K562 (cell line): Measurements from ENCODE around the gene ALDH18A1. TPM values are rescaled to one million over a fixed set of nuclear protein-coding genes. Genes with fewer than 3 reads are reported as not detected.

Experiments used
- CSDE1 ChIP-seq, 2 experiments: fragments of 450-650 bp; IDR thresholded peaks; 2 replicates each; pipeline ENCODE4 v1.6.1; 2016; ENCODE audit warnings: mild to moderate bottlenecking in 1 of 2
- CTBP1 ChIP-seq: fragments of 450-650 bp; IDR thresholded peaks from 2 replicates; pipeline ENCODE4 v1.6.1; 2016; ENCODE audit warnings: borderline replicate concordance
- CXXC5 ChIP-seq: fragments of 250-450 bp; sonication (Bioruptor Pico); IDR thresholded peaks from 2 replicates; pipeline ENCODE4 v1.8.0; 2022; ENCODE audit warnings: inconsistent platforms, mild to moderate bottlenecking, moderate library complexity
- FOXO4 ChIP-seq: fragments of 450-650 bp; formaldehyde crosslinking; IDR thresholded peaks from 2 replicates; pipeline ENCODE4 v1.4.0; 2020; ENCODE audit warnings: mild to moderate bottlenecking, moderate library complexity
- HDAC1 ChIP-seq, 2 experiments: fragments of 450-650 bp; IDR thresholded peaks; 2 replicates each; pipeline ENCODE4 v1.6.1; 2016 to 2017; ENCODE audit warnings: inconsistent platforms in 1 of 2, mild to moderate bottlenecking in 1 of 2, moderate library complexity in 1 of 2
- KAT2B ChIP-seq: IDR thresholded peaks from one replicate; pipeline ENCODE4 v1.6.1; 2012; ENCODE audit warnings: low read depth, mild to moderate bottlenecking, control low read depth, inconsistent platforms, low read length, moderate library complexity
- KDM1A ChIP-seq, 2 experiments: fragments of 450-650 bp; IDR thresholded peaks; 2 replicates each; pipeline ENCODE4 v1.6.1; 2016; ENCODE audit warnings: mild to moderate bottlenecking in 2 of 2
- NBN ChIP-seq: fragments of 450-650 bp; IDR thresholded peaks from 2 replicates; pipeline ENCODE4 v1.6.1; 2016; ENCODE audit warnings: low read depth, mild to moderate bottlenecking
- NR2F6 ChIP-seq: fragments of 450-650 bp; formaldehyde crosslinking; IDR thresholded peaks from 2 replicates; pipeline ENCODE4 v1.4.0; 2020; ENCODE audit warnings: mild to moderate bottlenecking
- POU5F1 ChIP-seq: fragments of 150-350 bp; IDR thresholded peaks from 2 replicates; pipeline ENCODE4 v1.6.1; 2014; ENCODE audit warnings: borderline replicate concordance, low read length, low read depth, mild to moderate bottlenecking; ENCODE audit not compliant: partially characterized antibody
- TOE1 ChIP-seq, 2 experiments: fragments of 450-650 bp in 1 of 2; sonication (generic) in 1 of 2; formaldehyde crosslinking in 1 of 2; IDR thresholded peaks; 2 replicates each; pipeline versions ENCODE4 v1.7.1 to v1.8.0; 2016 to 2022; ENCODE audit warnings: borderline replicate concordance in 2 of 2, mild to moderate bottlenecking in 2 of 2, antibody characterized with exemption in 1 of 2, inconsistent platforms in 1 of 2, low read depth in 1 of 2, missing genetic modification reagents in 1 of 2, moderate library complexity in 1 of 2
- VEZF1 ChIP-seq: fragments of 200-800 bp; sonication (Bioruptor generic); IDR thresholded peaks from 2 replicates; pipeline ENCODE4 v1.6.1; 2017; ENCODE audit warnings: missing genetic modification characterization, missing compliant biosample characterization
- XRCC5 ChIP-seq: fragments of 200-400 bp; formaldehyde crosslinking; IDR thresholded peaks from 2 replicates; pipeline ENCODE4 v1.6.1; 2017; ENCODE audit warnings: low read depth, mild to moderate bottlenecking, low read length
- YBX1 ChIP-seq: fragments of 450-650 bp; IDR thresholded peaks from 2 replicates; pipeline ENCODE4 v1.7.1; 2016; ENCODE audit warnings: mild to moderate bottlenecking
- ZFX ChIP-seq: sonication (generic); formaldehyde crosslinking; IDR thresholded peaks from 2 replicates; pipeline ENCODE4 v1.8.0; 2022; ENCODE audit warnings: mild to moderate bottlenecking, missing genetic modification reagents, moderate library complexity
- ZNF431 ChIP-seq: sonication (generic); formaldehyde crosslinking; IDR thresholded peaks from 2 replicates; pipeline ENCODE4 v1.8.0; 2022; ENCODE audit warnings: mild to moderate bottlenecking, missing genetic modification reagents
- ZNF449 ChIP-seq: fragments of 250-450 bp; sonication (Bioruptor Pico); IDR thresholded peaks from 2 replicates; pipeline ENCODE4 v1.8.0; 2022; ENCODE audit warnings: moderate library complexity, mild to moderate bottlenecking, inconsistent platforms
- ZNF518B ChIP-seq: fragments of 250-450 bp; sonication (Bioruptor Pico); IDR thresholded peaks from 2 replicates; pipeline ENCODE4 v1.5.0; 2021; ENCODE audit warnings: mild to moderate bottlenecking, moderate library complexity
- polyA plus RNA-seq, 8 experiments: library from polyadenylated mRNA; depleted of rRNA in 4 of 8; stranded (reverse) in 5 of 8; unstranded in 3 of 8; fragments of >200 nt; fragmentation: Nextera tagmentation in 2 of 8; fragmentation: Illumina TruSeq in 1 of 8; extraction: Ambion mirVana in 2 of 8; extraction: Trizol in 1 of 8; gene quantifications; 2 replicates each; pipeline versions ENCODE4 v1.2.1 to v1.2.3, GENCODE V29; 2011 to 2014; ENCODE audit warnings: inconsistent platforms in 1 of 8, missing spikeins in 1 of 8
- total RNA-seq, 7 experiments: library from RNA; depleted of rRNA in 6 of 7; stranded (reverse); fragments of >200 nt in 6 of 7; fragmentation: Illumina TruSeq in 2 of 7; extraction: Trizol in 2 of 7; gene quantifications; 2 replicates each; pipeline versions ENCODE4 v1.2.1 to v1.2.3, GENCODE V29; 2011 to 2021; ENCODE audit warnings: low replicate concordance in 1 of 7

The ALDH18A1 gene
- total and polyA plus RNA-seq, 9 of the 15 experiments (the other 6 are each of a cell fraction or from before 2014, with no cell fraction given), result 12.0 to 83.3 (median 43.8) TPM

GRCh38 chr10:95561177-95561863, 95.2 kb downstream of the ALDH18A1 start, which contains the start of gene SORBS1 (continued):
- TF ChIP-seq ZNF518B (CRISPR knock-in tag) (no peak), KDM1A (IDR thresholded peaks at IDR 0.05) (peak; percentile 94 to 97), YBX1 (no peak), ZNF449 (CRISPR knock-in tag) (no peak), CSDE1 (IDR thresholded peaks at IDR 0.05) (no peak), KAT2B (no peak), CXXC5 (CRISPR knock-in tag) (peak; percentile 72), POU5F1 (no peak), ZNF431 (no peak), CTBP1 (peak; percentile 61; the same call in 1 of the 2 replicates), NR2F6 (CRISPR knock-in tag) (no peak), FOXO4 (CRISPR knock-in tag) (no peak), XRCC5 (no peak; the same call in 1 of the 2 replicates), VEZF1 (peak; percentile 57), TOE1 (IDR thresholded peaks at IDR 0.05; ENCODE audit: borderline replicate concordance) (0 out of 2 replicates have a peak, but pooled peaks have one; percentile 19), TOE1 (CRISPR knock-in tag; IDR thresholded peaks at IDR 0.05; ENCODE audit: borderline replicate concordance, low read depth) (no peak), ZFX (CRISPR knock-in tag) (peak; percentile 78), HDAC1 (IDR thresholded peaks at IDR 0.05) (peak in 1 of 2 experiments; percentile 77; a peak in 3 of 4 replicates), NBN (no peak)
